Sigmoid colon (tissue), 7 donors: Measurements from ENCODE around the gene CHCHD6. TPM values are rescaled to one million over a fixed set of nuclear protein-coding genes. Genes with fewer than 3 reads are reported as not detected.
A peak's percentile ranks its signal among the peaks of the same experiment; 100 is the strongest.

Source experiments
- DNase-seq: peaks from one replicate; pipeline ENCODE4 v3.0.0-alpha.2; 2019
- H3K27ac ChIP-seq, 4 donors: fragments of 200-600 bp; sonication (generic); one replicate each; pipeline ENCODE4 v1.5.1; 2016 to 2019; ENCODE audit warnings: mild to moderate bottlenecking in 1 of 4
- H3K27me3 ChIP-seq, 3 donors: fragments of 200-600 bp; sonication (generic); one replicate each; pipeline ENCODE4 v1.5.1; 2019; ENCODE audit warnings: mild to moderate bottlenecking in 1 of 3
- H3K36me3 ChIP-seq, 4 donors: fragments of 200-600 bp; sonication (generic); one replicate each; pipeline ENCODE4 v1.5.1; 2016 to 2019
- H3K4me1 ChIP-seq, 4 donors: fragments of 200-600 bp; sonication (generic); one replicate each; pipeline ENCODE4 v1.5.1; 2017 to 2019
- H3K4me3 ChIP-seq, 4 donors: fragments of 200-600 bp; sonication (generic); one replicate each; pipeline ENCODE4 v1.5.1; 2017 to 2019; ENCODE audit warnings: mild to moderate bottlenecking in 2 of 4, moderate library complexity in 1 of 4
- H3K9me3 ChIP-seq, 4 donors: fragments of 200-600 bp in 3 of 4; sonication (generic) in 3 of 4; one replicate each; pipeline versions ENCODE4 v1.5.1 to v1.6.1; 2013 to 2019
- EP300 ChIP-seq, 4 donors: sonication (generic); formaldehyde crosslinking; IDR thresholded peaks; one replicate each; pipeline ENCODE4 v1.6.1; 2017; ENCODE audit warnings: antibody characterized with exemption in 4 of 4
- POLR2A ChIP-seq, 2 donors: fragments of 450-650 bp; IDR thresholded peaks; one replicate each; pipeline ENCODE4 v1.6.1; 2016; ENCODE audit warnings: antibody characterized with exemption in 2 of 2, mild to moderate bottlenecking in 2 of 2, moderate library complexity in 2 of 2
- POLR2AphosphoS5 ChIP-seq, 4 donors: sonication (generic); formaldehyde crosslinking; IDR thresholded peaks; one replicate each; pipeline ENCODE4 v1.6.1; 2017; ENCODE audit warnings: antibody characterized with exemption in 4 of 4
- WGBS, 2 donors: extraction: QIAGEN DNeasy Blood & Tissue Kit; methylation state at CpG; one replicate each; pipeline ENCODE4 v1.1.7; 2013; 5-methylcytosine and 5-hydroxymethylcytosine counted together
- intact Hi-C: fragments of 100-400 bp; cut with DNase I; formaldehyde crosslinking; loops from one replicate; pipeline ENCODE4 v1.15.1; 2023
- polyA plus RNA-seq, 3 donors: library from polyadenylated mRNA; stranded (reverse); fragments of 200-250 nt; gene quantifications; one replicate each; pipeline ENCODE4 v1.2.3, GENCODE V29; 2013
- total RNA-seq, 4 donors: library from RNA; depleted of rRNA; stranded (reverse); fragments of >200 nt; gene quantifications; one replicate each; pipeline ENCODE4 v1.1.0, GENCODE V29; 2016
- TF ChIP-seq, protein P1 (sequence below), 4 experiments: fragments of 450-650 bp in 3 of 4; fragments of 200-600 bp in 1 of 4; IDR thresholded peaks; one replicate each; pipeline ENCODE4 v1.5.1; 2016 to 2019; ENCODE audit warnings: antibody characterized with exemption in 4 of 4, mild to moderate bottlenecking in 3 of 4, moderate library complexity in 2 of 4
- donor health status: healthy with polysubstance abuse.
- donor health status: Bipolar disorder and iron deficiency.
- donor health status: healthy.

CHCHD6 gene
- total and polyA plus RNA-seq, 7 donors, result 8.0 to 20.9 (median 14.4) TPM

- Histone ChIP-seq H3K4me3 (no peak overlapping the region), H3K27me3 (no peaks in the 10 kb centered on the region), H3K27ac (no peak overlapping the region), H3K9me3 (no peaks in the 10 kb centered on the region), H3K36me3 (no peaks in the 10 kb centered on the region), H3K4me1 (peaks cover 0 to 11% (median 2%) of the 10 kb centered on the region in 4 donors)
- no peak for TF ChIP-seq POLR2AphosphoS5 (IDR thresholded peaks at IDR 0.05)
- intact Hi-C loops, result no loop called here
- 86 to 87% methylated on average over 10 of the region's 10 CpGs for WGBS, 2 donors
- peak; percentile 42 for DNase-seq
Observed at GRCh38 chr3:126959136-126959920, 255.3 kb downstream of the CHCHD6 start.

GRCh38 chr3:126959921-126960603, 256.0 kb downstream of the CHCHD6 start:
- H3K27me3 ChIP-seq, result no peaks in the 10 kb centered on the region
- no peaks in the 10 kb centered on the region for H3K36me3 ChIP-seq
- no peak overlapping the region for H3K27ac ChIP-seq
- peak; percentile 52 for DNase-seq
- no peak overlapping the region for H3K4me3 ChIP-seq
- WGBS, 2 donors, result 81 to 84% methylated on average over 17 of the region's 17 CpGs
- no peaks in the 10 kb centered on the region for H3K9me3 ChIP-seq
- intact Hi-C loops, result no loop called here
- peaks cover 0 to 11% (median 2%) of the 10 kb centered on the region in 4 donors for H3K4me1 ChIP-seq
- TF ChIP-seq POLR2AphosphoS5 (IDR thresholded peaks at IDR 0.05), result no peak
- TF ChIP-seq, protein P1, sequence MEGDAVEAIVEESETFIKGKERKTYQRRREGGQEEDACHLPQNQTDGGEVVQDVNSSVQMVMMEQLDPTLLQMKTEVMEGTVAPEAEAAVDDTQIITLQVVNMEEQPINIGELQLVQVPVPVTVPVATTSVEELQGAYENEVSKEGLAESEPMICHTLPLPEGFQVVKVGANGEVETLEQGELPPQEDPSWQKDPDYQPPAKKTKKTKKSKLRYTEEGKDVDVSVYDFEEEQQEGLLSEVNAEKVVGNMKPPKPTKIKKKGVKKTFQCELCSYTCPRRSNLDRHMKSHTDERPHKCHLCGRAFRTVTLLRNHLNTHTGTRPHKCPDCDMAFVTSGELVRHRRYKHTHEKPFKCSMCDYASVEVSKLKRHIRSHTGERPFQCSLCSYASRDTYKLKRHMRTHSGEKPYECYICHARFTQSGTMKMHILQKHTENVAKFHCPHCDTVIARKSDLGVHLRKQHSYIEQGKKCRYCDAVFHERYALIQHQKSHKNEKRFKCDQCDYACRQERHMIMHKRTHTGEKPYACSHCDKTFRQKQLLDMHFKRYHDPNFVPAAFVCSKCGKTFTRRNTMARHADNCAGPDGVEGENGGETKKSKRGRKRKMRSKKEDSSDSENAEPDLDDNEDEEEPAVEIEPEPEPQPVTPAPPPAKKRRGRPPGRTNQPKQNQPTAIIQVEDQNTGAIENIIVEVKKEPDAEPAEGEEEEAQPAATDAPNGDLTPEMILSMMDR (IDR thresholded peaks at IDR 0.05), result no peak
- no peak for TF ChIP-seq POLR2A (IDR thresholded peaks at IDR 0.05)
- TF ChIP-seq EP300 (IDR thresholded peaks at IDR 0.05), result no peak

DNA sequence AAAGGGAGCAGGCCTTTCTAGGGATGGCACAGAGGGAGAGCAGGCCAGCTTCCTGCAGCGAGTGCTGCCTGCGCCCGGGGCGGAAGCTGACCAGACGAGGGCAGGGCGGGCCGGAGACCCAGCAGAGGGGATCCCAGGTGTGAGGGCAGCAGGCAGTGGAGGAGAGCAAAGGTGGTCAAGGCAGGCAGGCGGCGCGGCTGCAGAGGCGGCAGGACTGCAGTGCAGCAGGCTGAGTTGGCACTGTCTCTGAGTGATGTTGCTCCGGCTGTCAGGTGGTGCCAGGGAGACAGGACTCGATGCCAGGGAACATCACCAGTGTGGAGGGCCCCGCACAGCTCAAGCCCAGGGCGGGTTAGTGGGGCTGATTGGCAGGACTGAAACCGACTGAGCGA, 256.6 kb downstream of the CHCHD6 start:
- intact Hi-C loops, result no loop called here
- TF ChIP-seq POLR2A (IDR thresholded peaks at IDR 0.05) (no peak), POLR2AphosphoS5 (IDR thresholded peaks at IDR 0.05) (no peak), EP300 (IDR thresholded peaks at IDR 0.05) (no peak)
- TF ChIP-seq, protein P1 (IDR thresholded peaks at IDR 0.05), result no peak
- Histone ChIP-seq H3K4me3 (no peak overlapping the region), H3K36me3 (no peaks in the 10 kb centered on the region), H3K9me3 (no peaks in the 10 kb centered on the region), H3K27ac (peak overlapping the region in 1 of 4 donors; percentile 42), H3K4me1 (peaks cover 0 to 11% (median 2%) of the 10 kb centered on the region in 4 donors), H3K27me3 (no peaks in the 10 kb centered on the region)
- peak; percentile 64 for DNase-seq
- 88 to 91% methylated on average over 17 of the region's 17 CpGs for WGBS, 2 donors

DNA sequence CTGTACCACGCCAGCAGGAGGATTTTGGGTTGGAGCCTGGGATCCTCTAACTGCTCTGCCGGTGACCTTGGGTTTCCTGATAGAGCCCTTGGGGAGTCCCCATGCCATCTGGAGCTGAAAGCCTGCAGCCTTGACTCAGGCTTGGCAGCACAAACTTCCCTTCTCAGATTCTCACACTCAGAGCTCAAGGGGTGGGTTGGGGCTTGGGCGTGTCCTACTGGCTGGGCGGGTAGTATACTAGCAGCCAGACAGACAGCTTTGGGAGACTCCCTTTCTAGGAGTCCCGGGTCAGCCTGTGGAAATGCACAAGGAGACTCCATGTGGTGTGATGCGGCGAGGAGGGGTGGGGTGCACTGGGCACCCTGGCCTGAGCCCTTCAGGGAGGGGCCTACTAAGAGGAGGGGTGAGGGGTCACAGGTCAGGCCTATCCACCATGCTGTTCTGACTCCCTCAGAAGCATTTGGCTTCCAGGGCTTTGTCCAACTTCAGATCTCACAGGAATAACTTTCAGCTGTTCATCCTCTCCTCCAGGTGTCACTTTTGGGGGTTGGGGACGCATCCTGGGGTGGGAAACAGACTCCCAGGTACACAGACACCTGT, 257.3 kb downstream of the CHCHD6 start:
- Histone ChIP-seq H3K36me3 (no peaks in the 10 kb centered on the region), H3K4me3 (no peak overlapping the region), H3K4me1 (peaks cover 0 to 11% (median 2%) of the 10 kb centered on the region in 4 donors), H3K9me3 (no peaks in the 10 kb centered on the region), H3K27me3 (peaks cover 0 to 4% (median 0%) of the 10 kb centered on the region in 3 donors), H3K27ac (peak overlapping the region in 1 of 4 donors; percentile 42)
- TF ChIP-seq POLR2A (IDR thresholded peaks at IDR 0.05), result no peak
- no peak for TF ChIP-seq POLR2AphosphoS5 (IDR thresholded peaks at IDR 0.05)
- TF ChIP-seq EP300 (IDR thresholded peaks at IDR 0.05), result no peak
- TF ChIP-seq, protein P1 (IDR thresholded peaks at IDR 0.05), result no peak
- DNase-seq, result peak; percentile 80
- WGBS, 2 donors, result 47 to 61% methylated on average over 8 of the region's 8 CpGs
- intact Hi-C loops, result no loop called here
